HEK293 (cell line): ENCODE measurements around the gene BCCIP.

Source experiments
- CTCF ChIA-PET: fragments of 350-600 bp; formaldehyde crosslinking; extraction: SDS; loops from one replicate; lab custom pipeline; 2021; ENCODE audit warnings: antibody characterized with exemption; lab: Yijun Ruan, JAX
- POLR2A ChIA-PET: fragments of 300-600 bp; formaldehyde crosslinking; extraction: SDS; loops from one replicate; lab custom pipeline; 2020; ENCODE audit warnings: antibody characterized with exemption, inconsistent platforms; lab: Yijun Ruan, JAX
- H3K27ac ChIP-seq: fragments of 200-500 bp; sonication (Bioruptor generic); 2 replicates; pipeline ENCODE4 v1.5.1; 2014; ENCODE audit warnings: low read depth, low read length, control low read depth, inconsistent platforms; ENCODE audit errors: extremely low read depth
- H3K36me3 ChIP-seq, 2 experiments: fragments of 200-500 bp in 1 of 2; sonication (Bioruptor generic) in 1 of 2; 1 replicate in 1 of 2; 2 replicates in 1 of 2; pipeline ENCODE4 v1.5.1; 2014 to 2017; ENCODE audit warnings: inconsistent platforms in 2 of 2, low read length in 2 of 2; ENCODE audit not compliant: control insufficient read depth in 2 of 2, insufficient read depth in 1 of 2
- H3K4me1 ChIP-seq: fragments of 200-500 bp; sonication (Bioruptor generic); 2 replicates; pipeline ENCODE4 v1.5.1; 2014; ENCODE audit warnings: mild to moderate bottlenecking, low read length, inconsistent platforms; ENCODE audit not compliant: control insufficient read depth, insufficient read depth
- H3K4me3 ChIP-seq: 2 replicates; pipeline ENCODE4 v1.5.1; 2011; ENCODE audit warnings: low read depth, mild to moderate bottlenecking, control low read depth, low read length, moderate library complexity
- H3K9me3 ChIP-seq: fragments of 200-500 bp; sonication (Bioruptor generic); 2 replicates; pipeline ENCODE4 v1.5.1; 2014; ENCODE audit warnings: low read depth, low read length, inconsistent platforms; ENCODE audit not compliant: control insufficient read depth, insufficient read depth
- ATF2 ChIP-seq: fragments of 450-650 bp; formaldehyde crosslinking; IDR thresholded peaks from 2 replicates; pipeline ENCODE4 v1.5.1; 2016; ENCODE audit warnings: missing biosample characterization, missing genetic modification characterization, low read depth
- GLIS1 ChIP-seq: fragments of 450-650 bp; formaldehyde crosslinking; IDR thresholded peaks from 2 replicates; pipeline ENCODE4 v1.5.1; 2016; ENCODE audit warnings: missing biosample characterization, missing genetic modification characterization
- PBX3 ChIP-seq: sonication (generic); formaldehyde crosslinking; IDR thresholded peaks from 2 replicates; pipeline ENCODE4 v1.8.1; 2022; ENCODE audit warnings: mild to moderate bottlenecking, moderate library complexity, missing genetic modification reagents
- YY1 ChIP-seq: fragments of 450-650 bp; formaldehyde crosslinking; IDR thresholded peaks from 2 replicates; pipeline ENCODE4 v1.5.1; 2018; ENCODE audit warnings: missing biosample characterization, missing genetic modification characterization
- ZBTB20 ChIP-seq: fragments of 450-650 bp; formaldehyde crosslinking; IDR thresholded peaks from 2 replicates; pipeline ENCODE4 v1.5.1; 2016; ENCODE audit warnings: missing biosample characterization, missing genetic modification characterization
- ZEB2 ChIP-seq: fragments of 450-650 bp; formaldehyde crosslinking; IDR thresholded peaks from 2 replicates; pipeline ENCODE4 v1.5.1; 2016; ENCODE audit warnings: missing biosample characterization, missing genetic modification characterization
- ZFP37 ChIP-seq: fragments of 450-650 bp; formaldehyde crosslinking; IDR thresholded peaks from 2 replicates; pipeline ENCODE4 v1.5.1; 2016; ENCODE audit warnings: missing biosample characterization, missing genetic modification characterization
- ZNF223 ChIP-seq: fragments of 450-650 bp; formaldehyde crosslinking; IDR thresholded peaks from 2 replicates; pipeline ENCODE4 v1.5.1; 2016; ENCODE audit warnings: missing biosample characterization, missing genetic modification characterization
- ZNF449 ChIP-seq: fragments of 450-650 bp; formaldehyde crosslinking; IDR thresholded peaks from 2 replicates; pipeline ENCODE4 v1.5.1; 2017; ENCODE audit warnings: missing biosample characterization, mild to moderate bottlenecking, missing genetic modification characterization, moderate library complexity
- ZNF544 ChIP-seq: fragments of 450-650 bp; formaldehyde crosslinking; IDR thresholded peaks from 2 replicates; pipeline ENCODE4 v1.5.0; 2017; ENCODE audit warnings: missing biosample characterization, missing genetic modification characterization
- ZNF654 ChIP-seq: fragments of 450-650 bp; formaldehyde crosslinking; IDR thresholded peaks from 2 replicates; pipeline ENCODE4 v1.5.1; 2016; ENCODE audit warnings: low read depth, missing biosample characterization, missing genetic modification characterization
- ZNF792 ChIP-seq: fragments of 450-650 bp; formaldehyde crosslinking; IDR thresholded peaks from 2 replicates; pipeline ENCODE4 v1.5.1; 2016; ENCODE audit warnings: missing biosample characterization, missing genetic modification characterization
- ZNF843 ChIP-seq: fragments of 450-650 bp; formaldehyde crosslinking; IDR thresholded peaks from 2 replicates; pipeline ENCODE4 v1.5.1; 2016; ENCODE audit warnings: missing biosample characterization, missing genetic modification characterization
- ZSCAN18 ChIP-seq: fragments of 450-650 bp; formaldehyde crosslinking; IDR thresholded peaks from 2 replicates; pipeline ENCODE4 v1.5.1; 2016; ENCODE audit warnings: missing biosample characterization, missing genetic modification characterization
- ZXDB ChIP-seq: fragments of 450-650 bp; formaldehyde crosslinking; IDR thresholded peaks from 2 replicates; pipeline ENCODE4 v1.5.1; 2016; ENCODE audit warnings: missing biosample characterization, missing genetic modification characterization
- TF ChIP-seq, protein P1 (sequence below): fragments of 450-650 bp; formaldehyde crosslinking; IDR thresholded peaks from 2 replicates; pipeline ENCODE4 v1.5.1; 2016; ENCODE audit warnings: missing biosample characterization, missing genetic modification characterization
- TF ChIP-seq, protein P2 (sequence below): fragments of 450-650 bp; formaldehyde crosslinking; IDR thresholded peaks from 2 replicates; pipeline ENCODE4 v1.5.1; 2016; ENCODE audit warnings: missing biosample characterization, missing genetic modification characterization
- TF ChIP-seq, protein P3 (sequence below): fragments of 450-650 bp; formaldehyde crosslinking; IDR thresholded peaks from 2 replicates; pipeline ENCODE4 v1.5.1; 2016; ENCODE audit warnings: missing biosample characterization, missing genetic modification characterization

BCCIP gene

DNA sequence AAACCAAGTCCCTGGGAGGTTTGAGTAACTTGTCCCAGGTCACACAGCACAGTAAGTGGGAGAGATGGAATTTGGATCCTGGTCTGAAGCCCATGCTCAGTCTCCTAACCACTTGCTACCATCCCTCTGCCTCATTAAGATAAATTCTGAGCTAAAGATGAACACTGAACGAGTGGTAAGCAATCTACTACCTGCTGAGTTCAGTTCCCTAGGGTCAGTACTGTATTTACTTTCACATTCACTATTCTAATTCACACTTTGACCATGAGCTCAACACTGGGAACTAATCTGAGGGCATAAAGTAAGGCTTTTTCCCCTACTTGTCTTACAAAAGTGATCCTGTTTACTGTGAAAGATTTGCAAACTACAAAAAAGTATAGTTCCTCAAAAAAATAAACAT lies 2.6 kb upstream of the BCCIP start:
- POLR2A ChIA-PET, result no interaction called here
- no peak overlapping the region for H3K27ac ChIP-seq

GRCh38 chr10:125823663-125824251 lies 411 bp downstream of the BCCIP start:
- ChIA-PET CTCF (interaction anchor here (1.2 kb wide), 1 partner anchor 42 kb away, joined by 5 read pairs; no protein-coding TSS in a partner anchor), POLR2A (interaction anchor here (0.5 to 2.2 kb wide), 6 partner anchors 8 to 116 kb away, joined by 3 to 6 read pairs (median 3); no protein-coding TSS in a partner anchor)
- H3K9me3 ChIP-seq, result no peaks in the 10 kb centered on the region
- peak overlapping the region; percentile 89 for H3K4me3 ChIP-seq
- H3K36me3 ChIP-seq, result peaks cover 22 to 43% of the 10 kb centered on the region in 2 experiments
- H3K27ac ChIP-seq, result peak overlapping the region; percentile 93
- H3K4me1 ChIP-seq, result peaks cover 10% of the 10 kb centered on the region; the same call in 1 of the 2 replicates
- TF ChIP-seq, protein P1, sequence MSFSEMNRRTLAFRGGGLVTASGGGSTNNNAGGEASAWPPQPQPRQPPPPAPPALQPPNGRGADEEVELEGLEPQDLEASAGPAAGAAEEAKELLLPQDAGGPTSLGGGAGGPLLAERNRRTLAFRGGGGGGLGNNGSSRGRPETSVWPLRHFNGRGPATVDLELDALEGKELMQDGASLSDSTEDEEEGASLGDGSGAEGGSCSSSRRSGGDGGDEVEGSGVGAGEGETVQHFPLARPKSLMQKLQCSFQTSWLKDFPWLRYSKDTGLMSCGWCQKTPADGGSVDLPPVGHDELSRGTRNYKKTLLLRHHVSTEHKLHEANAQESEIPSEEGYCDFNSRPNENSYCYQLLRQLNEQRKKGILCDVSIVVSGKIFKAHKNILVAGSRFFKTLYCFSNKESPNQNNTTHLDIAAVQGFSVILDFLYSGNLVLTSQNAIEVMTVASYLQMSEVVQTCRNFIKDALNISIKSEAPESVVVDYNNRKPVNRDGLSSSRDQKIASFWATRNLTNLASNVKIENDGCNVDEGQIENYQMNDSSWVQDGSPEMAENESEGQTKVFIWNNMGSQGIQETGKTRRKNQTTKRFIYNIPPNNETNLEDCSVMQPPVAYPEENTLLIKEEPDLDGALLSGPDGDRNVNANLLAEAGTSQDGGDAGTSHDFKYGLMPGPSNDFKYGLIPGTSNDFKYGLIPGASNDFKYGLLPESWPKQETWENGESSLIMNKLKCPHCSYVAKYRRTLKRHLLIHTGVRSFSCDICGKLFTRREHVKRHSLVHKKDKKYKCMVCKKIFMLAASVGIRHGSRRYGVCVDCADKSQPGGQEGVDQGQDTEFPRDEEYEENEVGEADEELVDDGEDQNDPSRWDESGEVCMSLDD, result peak; percentile 2; the same call in 1 of the 2 replicates
- peak; percentile 66 for TF ChIP-seq GLIS1 (tag by site-specific recombination)
- TF ChIP-seq, protein P2, sequence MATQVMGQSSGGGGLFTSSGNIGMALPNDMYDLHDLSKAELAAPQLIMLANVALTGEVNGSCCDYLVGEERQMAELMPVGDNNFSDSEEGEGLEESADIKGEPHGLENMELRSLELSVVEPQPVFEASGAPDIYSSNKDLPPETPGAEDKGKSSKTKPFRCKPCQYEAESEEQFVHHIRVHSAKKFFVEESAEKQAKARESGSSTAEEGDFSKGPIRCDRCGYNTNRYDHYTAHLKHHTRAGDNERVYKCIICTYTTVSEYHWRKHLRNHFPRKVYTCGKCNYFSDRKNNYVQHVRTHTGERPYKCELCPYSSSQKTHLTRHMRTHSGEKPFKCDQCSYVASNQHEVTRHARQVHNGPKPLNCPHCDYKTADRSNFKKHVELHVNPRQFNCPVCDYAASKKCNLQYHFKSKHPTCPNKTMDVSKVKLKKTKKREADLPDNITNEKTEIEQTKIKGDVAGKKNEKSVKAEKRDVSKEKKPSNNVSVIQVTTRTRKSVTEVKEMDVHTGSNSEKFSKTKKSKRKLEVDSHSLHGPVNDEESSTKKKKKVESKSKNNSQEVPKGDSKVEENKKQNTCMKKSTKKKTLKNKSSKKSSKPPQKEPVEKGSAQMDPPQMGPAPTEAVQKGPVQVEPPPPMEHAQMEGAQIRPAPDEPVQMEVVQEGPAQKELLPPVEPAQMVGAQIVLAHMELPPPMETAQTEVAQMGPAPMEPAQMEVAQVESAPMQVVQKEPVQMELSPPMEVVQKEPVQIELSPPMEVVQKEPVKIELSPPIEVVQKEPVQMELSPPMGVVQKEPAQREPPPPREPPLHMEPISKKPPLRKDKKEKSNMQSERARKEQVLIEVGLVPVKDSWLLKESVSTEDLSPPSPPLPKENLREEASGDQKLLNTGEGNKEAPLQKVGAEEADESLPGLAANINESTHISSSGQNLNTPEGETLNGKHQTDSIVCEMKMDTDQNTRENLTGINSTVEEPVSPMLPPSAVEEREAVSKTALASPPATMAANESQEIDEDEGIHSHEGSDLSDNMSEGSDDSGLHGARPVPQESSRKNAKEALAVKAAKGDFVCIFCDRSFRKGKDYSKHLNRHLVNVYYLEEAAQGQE (tag by site-specific recombination), result 0 out of 2 replicates have a peak, but pooled peaks have one; percentile 19
- 0 out of 2 replicates have a peak, but pooled peaks have one; percentile 12 for TF ChIP-seq YY1 (tag by site-specific recombination)
- TF ChIP-seq ZNF449 (tag by site-specific recombination), result peak; percentile 38; the same call in 1 of the 2 replicates

More for the DNA sequence above, 2.6 kb upstream of the BCCIP start:
- Histone ChIP-seq H3K9me3 (no peaks in the 10 kb centered on the region), H3K4me3 (no peak overlapping the region), H3K36me3 (peaks cover 0 to 20% of the 10 kb centered on the region in 2 experiments; a peak in 1 of 3 replicates), H3K4me1 (peaks cover 10% of the 10 kb centered on the region; the same call in 1 of the 2 replicates)
- CTCF ChIA-PET, result no interaction called here
- no peak for TF ChIP-seq ZNF843
- no peak for TF ChIP-seq ZFP37 (tag by site-specific recombination)
- TF ChIP-seq ZNF654 (tag by site-specific recombination), result no peak
- no peak for TF ChIP-seq ZXDB
- TF ChIP-seq ZBTB20 (tag by site-specific recombination), result no peak
- TF ChIP-seq, protein P3, sequence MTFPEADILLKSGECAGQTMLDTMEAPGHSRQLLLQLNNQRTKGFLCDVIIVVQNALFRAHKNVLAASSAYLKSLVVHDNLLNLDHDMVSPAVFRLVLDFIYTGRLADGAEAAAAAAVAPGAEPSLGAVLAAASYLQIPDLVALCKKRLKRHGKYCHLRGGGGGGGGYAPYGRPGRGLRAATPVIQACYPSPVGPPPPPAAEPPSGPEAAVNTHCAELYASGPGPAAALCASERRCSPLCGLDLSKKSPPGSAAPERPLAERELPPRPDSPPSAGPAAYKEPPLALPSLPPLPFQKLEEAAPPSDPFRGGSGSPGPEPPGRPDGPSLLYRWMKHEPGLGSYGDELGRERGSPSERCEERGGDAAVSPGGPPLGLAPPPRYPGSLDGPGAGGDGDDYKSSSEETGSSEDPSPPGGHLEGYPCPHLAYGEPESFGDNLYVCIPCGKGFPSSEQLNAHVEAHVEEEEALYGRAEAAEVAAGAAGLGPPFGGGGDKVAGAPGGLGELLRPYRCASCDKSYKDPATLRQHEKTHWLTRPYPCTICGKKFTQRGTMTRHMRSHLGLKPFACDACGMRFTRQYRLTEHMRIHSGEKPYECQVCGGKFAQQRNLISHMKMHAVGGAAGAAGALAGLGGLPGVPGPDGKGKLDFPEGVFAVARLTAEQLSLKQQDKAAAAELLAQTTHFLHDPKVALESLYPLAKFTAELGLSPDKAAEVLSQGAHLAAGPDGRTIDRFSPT, result no peak
- no peak for TF ChIP-seq ZSCAN18 (tag by site-specific recombination)
- TF ChIP-seq ATF2 (tag by site-specific recombination), result no peak
- TF ChIP-seq ZEB2 (tag by site-specific recombination), result no peak
- no peak for TF ChIP-seq ZNF223 (tag by site-specific recombination)
- TF ChIP-seq ZNF792, result no peak
- no peak for TF ChIP-seq PBX3
- TF ChIP-seq ZNF544 (tag by site-specific recombination), result no peak
